ENCODE results near the gene POLR2E. TPM values are rescaled to one million over a fixed set of nuclear protein-coding genes. Genes with fewer than 3 reads are reported as not detected.

POLR2E gene
- polyA plus RNA-seq, 1 experiment, result 292 TPM

DNA sequence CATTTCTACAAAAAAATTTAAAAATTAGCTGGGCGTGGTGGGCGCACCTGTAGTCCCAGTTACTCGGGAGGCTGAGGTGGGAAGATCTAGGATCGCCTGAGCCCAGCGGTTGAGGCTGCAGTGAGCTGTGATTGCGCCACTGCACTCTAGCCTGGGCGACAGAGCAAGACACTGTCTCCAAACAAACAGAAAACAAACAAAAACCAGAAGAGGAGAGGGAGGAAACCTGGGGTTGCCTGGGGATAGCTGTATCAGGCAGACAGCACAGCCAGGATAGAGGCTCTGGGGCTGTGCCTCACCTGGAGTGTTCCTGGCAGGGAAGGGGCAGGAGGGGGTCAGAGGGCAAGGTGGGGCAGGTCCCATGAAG lies 2.6 kb upstream of the POLR2E start:
- Histone ChIP-seq H3K27me3 (ENCODE audit: control insufficient read depth, insufficient read depth, low read length) (no peaks in the 10 kb centered on the region), H3K4me3 (ENCODE audit: low read depth, low read length) (no peak overlapping the region), H3K36me3 (ENCODE audit: control insufficient read depth, insufficient read depth, low read length) (peaks cover 2% of the 10 kb centered on the region; the same call in 1 of the 2 replicates)
- POLR2A ChIA-PET, result no interaction called here
- TF ChIP-seq, protein P1, sequence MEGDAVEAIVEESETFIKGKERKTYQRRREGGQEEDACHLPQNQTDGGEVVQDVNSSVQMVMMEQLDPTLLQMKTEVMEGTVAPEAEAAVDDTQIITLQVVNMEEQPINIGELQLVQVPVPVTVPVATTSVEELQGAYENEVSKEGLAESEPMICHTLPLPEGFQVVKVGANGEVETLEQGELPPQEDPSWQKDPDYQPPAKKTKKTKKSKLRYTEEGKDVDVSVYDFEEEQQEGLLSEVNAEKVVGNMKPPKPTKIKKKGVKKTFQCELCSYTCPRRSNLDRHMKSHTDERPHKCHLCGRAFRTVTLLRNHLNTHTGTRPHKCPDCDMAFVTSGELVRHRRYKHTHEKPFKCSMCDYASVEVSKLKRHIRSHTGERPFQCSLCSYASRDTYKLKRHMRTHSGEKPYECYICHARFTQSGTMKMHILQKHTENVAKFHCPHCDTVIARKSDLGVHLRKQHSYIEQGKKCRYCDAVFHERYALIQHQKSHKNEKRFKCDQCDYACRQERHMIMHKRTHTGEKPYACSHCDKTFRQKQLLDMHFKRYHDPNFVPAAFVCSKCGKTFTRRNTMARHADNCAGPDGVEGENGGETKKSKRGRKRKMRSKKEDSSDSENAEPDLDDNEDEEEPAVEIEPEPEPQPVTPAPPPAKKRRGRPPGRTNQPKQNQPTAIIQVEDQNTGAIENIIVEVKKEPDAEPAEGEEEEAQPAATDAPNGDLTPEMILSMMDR (IDR thresholded peaks at IDR 0.05; ENCODE audit: insufficient read depth, low read depth, low read length), result no peak
- CTCF ChIA-PET, result interaction anchor here (0.6 to 1.0 kb wide), 2 partner anchors 35 to 259 kb away, joined by 3 read pairs; no protein-coding TSS in a partner anchor
- DNase-seq (ENCODE audit: low read depth), result no peak

DNA sequence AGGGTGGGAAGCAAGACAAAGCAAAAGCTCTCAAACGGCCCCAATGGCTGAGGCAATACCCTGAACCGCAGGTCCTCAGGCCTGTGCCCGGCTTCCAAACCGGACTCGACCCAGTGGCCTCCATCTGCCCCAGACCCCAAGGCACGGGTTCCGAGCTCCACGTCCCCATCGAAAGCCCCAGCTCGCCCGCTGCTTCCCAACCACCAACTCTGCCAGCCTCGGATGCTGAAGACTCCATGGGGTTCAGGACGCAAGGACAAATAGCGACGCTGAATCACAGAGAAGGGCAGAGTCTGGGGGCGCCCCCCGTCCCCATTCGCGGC lies 559 bp downstream of the POLR2E start:
- CTCF ChIA-PET, result interaction anchor here (0.7 kb wide), 1 partner anchor 233 kb away, joined by 3 read pairs; no protein-coding TSS in a partner anchor
- Histone ChIP-seq H3K27me3 (ENCODE audit: control insufficient read depth, insufficient read depth, low read length) (no peaks in the 10 kb centered on the region), H3K36me3 (ENCODE audit: control insufficient read depth, insufficient read depth, low read length) (peaks cover 16% of the 10 kb centered on the region), H3K4me3 (ENCODE audit: low read depth, low read length) (peak overlapping the region; percentile 99)
- POLR2A ChIA-PET, result interaction anchor here (0.6 kb wide), 1 partner anchor 42 kb away, joined by 3 read pairs; no protein-coding TSS in a partner anchor
- TF ChIP-seq, protein P1 (IDR thresholded peaks at IDR 0.05; ENCODE audit: insufficient read depth, low read depth, low read length), result no peak
- no peak for DNase-seq (ENCODE audit: low read depth)

DNA sequence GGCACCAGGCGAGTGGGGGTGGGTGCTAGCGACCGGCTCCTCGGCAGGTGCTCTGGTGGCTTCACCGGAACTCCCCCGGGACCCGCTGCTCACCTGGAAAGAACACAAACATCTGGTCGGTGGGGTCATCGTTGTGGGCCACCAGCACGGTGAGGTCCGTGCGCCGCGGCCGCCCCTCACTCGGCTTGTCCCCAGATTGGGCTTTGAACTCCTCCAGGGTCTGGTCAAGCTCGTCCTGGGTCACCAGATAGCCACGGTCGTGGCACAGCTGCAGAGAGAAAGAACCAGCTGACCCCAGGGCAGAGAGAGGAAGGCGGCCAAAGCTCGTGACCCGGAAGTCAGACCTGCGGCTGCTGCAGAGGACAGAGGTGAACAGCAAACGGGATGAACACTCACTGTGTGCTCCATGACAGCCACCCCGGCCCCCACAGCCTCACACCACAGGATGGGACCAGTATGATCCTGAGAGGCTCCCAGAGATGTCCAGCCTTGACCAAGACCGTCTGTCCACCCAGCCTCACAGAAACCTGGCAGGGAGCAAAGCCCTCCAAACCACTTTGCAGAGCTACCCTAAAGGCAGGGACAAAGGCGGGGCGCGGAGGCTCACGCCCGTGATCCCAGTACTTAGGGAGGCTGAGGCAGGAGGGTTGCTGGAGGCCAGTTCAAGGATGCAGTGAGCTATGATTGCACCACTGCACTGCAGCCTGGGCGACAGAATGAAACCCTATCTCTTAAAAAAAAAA lies 1.2 kb downstream of the POLR2E start:
- Histone ChIP-seq H3K27me3 (ENCODE audit: control insufficient read depth, insufficient read depth, low read length) (no peaks in the 10 kb centered on the region), H3K4me3 (ENCODE audit: low read depth, low read length) (peak overlapping the region; percentile 99), H3K36me3 (ENCODE audit: control insufficient read depth, insufficient read depth, low read length) (peaks cover 21% of the 10 kb centered on the region)
- TF ChIP-seq, protein P1 (IDR thresholded peaks at IDR 0.05; ENCODE audit: insufficient read depth, low read depth, low read length), result no peak
- ChIA-PET CTCF (interaction anchor here (0.7 kb wide), 1 partner anchor 232 kb away, joined by 3 read pairs; no protein-coding TSS in a partner anchor), POLR2A (interaction anchor here (0.6 to 0.7 kb wide), 2 partner anchors 41 to 68 kb away, joined by 3 read pairs; partner anchors contain the start of gene CNN2)
- no peak for DNase-seq (ENCODE audit: low read depth)

DNA sequence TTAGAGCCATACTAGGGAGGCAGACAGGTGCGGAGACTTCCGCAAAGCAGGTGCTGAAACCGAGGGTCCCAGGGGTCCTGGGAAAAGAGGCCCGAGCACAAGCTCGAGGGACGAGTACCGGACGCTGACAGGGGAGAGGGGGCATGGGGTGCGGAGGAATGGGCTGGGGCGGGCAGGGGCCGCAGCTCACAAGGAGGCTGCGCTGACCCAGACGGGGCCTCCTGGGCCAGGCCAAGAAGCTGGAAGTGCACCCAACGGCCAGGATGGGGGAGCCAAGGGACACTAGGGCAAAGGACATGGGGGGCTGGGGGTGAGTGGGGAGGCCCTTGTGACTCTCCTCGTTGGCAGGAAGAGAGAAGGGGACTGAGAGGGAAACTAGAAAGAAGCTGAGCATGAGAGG lies 1.8 kb downstream of the POLR2E start:
- H3K36me3 ChIP-seq (ENCODE audit: control insufficient read depth, insufficient read depth, low read length), result peaks cover 28% of the 10 kb centered on the region
- CTCF ChIA-PET, result no interaction called here
- POLR2A ChIA-PET, result interaction anchor here (0.7 kb wide), 1 partner anchor 67 kb away, joined by 3 read pairs; the partner anchor contains the start of gene CNN2
- no peak for DNase-seq (ENCODE audit: low read depth)
- TF ChIP-seq, protein P1 (IDR thresholded peaks at IDR 0.05; ENCODE audit: insufficient read depth, low read depth, low read length), result no peak
- no peaks in the 10 kb centered on the region for H3K27me3 ChIP-seq (ENCODE audit: control insufficient read depth, insufficient read depth, low read length)
- H3K4me3 ChIP-seq (ENCODE audit: low read depth, low read length), result no peak overlapping the region

DNA sequence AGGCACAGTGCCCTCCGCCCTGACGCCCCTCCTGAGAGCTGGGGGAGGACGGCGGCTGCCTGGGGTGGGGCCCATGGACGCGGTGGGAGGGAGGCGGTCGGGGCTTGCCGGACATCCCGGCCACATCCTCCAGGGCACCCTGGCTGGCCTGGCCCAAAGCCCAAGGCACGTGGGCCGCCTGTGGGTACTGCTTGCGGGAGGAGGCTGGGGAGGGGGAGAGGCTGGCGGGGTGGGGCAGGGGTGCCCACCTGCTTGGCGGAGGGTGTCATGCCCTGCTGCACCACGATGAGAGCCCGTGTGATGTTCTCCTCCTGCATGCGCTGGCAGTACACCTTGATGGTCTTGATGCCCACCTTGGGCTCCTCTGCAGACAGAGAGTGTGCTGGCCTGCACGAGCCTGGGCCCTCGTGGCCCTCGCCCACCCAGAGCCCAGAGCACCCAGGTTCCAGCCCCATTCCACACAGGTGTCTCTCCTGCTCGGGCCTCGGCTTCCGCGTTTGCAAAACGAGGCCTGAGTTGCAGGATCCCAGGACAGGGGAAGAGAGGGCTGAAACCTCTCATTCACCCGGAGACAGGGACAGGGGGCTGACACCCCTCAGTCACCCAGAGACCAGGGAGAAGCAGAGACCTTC lies 3.5 kb downstream of the POLR2E start:
- no peaks in the 10 kb centered on the region for H3K27me3 ChIP-seq (ENCODE audit: control insufficient read depth, insufficient read depth, low read length)
- H3K4me3 ChIP-seq (ENCODE audit: low read depth, low read length), result no peak overlapping the region
- CTCF ChIA-PET, result no interaction called here
- H3K36me3 ChIP-seq (ENCODE audit: control insufficient read depth, insufficient read depth, low read length), result peaks cover 32% of the 10 kb centered on the region
- POLR2A ChIA-PET, result no interaction called here
- DNase-seq (ENCODE audit: low read depth), result no peak
- TF ChIP-seq, protein P1 (IDR thresholded peaks at IDR 0.05; ENCODE audit: insufficient read depth, low read depth, low read length), result no peak
